ENCODE results near the gene ARL8B. TPM values are rescaled to one million over a fixed set of nuclear protein-coding genes. Genes with fewer than 3 reads are reported as not detected.

ARL8B gene
- total RNA-seq, 1 experiment from 2014 or later, result 29.0 TPM

DNA sequence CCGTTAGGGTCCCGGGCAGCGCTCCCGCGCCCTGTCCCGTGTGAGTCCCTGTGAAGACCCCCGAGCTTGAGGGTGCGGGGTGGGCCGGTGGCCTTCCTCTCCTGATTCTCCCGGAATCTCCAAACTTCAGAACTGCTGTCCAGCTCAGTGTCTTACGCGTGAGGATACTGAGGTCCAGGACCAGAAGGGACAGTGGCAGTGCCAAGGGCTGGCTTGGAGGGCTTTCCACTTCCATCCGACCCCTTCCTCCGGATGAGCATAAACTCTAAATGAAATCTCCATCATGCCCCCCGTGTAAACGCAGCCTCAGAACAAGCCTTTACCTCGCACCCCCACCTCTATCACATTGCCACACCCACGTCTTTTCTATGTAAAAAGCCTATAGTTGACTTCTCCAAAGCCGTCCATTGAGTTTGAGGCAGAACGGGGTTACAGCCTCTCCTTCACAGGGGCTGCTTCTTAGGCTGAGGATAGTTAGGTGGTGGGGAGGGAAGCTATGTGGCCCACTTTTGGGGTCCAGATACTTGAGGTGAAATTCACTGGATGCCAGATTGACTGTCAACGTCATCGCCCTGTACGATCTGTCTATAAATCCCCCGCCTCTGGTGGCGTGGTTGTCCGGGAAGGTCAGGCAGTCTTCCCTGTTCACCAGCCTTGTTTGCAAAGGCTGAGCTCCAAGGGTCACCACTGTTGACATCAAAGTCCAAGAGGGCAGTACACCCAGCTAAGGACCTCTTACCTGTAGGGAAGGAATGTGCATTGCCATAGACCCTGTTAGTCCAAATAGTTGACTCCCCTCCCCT is 66.5 kb downstream of the ARL8B start:
- H3K14ac ChIP-seq (ENCODE audit: insufficient read depth, low read length), result no peak overlapping the region
- peak overlapping the region; percentile 48 for H3K9ac ChIP-seq (ENCODE audit: extremely low read depth, insufficient read length, low read length)
- peaks cover 5 to 8% (median 6%) of the 10 kb centered on the region in 3 experiments; a peak in 6 of 7 replicates for H3K36me3 Mint-ChIP-seq (ENCODE audit: insufficient read depth in 1 of 3, low read depth in 3 of 3)
- H4K20me1 ChIP-seq (ENCODE audit: control insufficient read depth, insufficient read depth, insufficient read length), result no peaks in the 10 kb centered on the region
- H3K27ac ChIP-seq (ENCODE audit: insufficient read length, low read depth, low read length), result no peak overlapping the region
- no peak overlapping the region for H2AK5ac ChIP-seq (ENCODE audit: insufficient read length, low read length)
- H3K27me3 Mint-ChIP-seq (ENCODE audit: low read depth), result peaks cover 5% of the 10 kb centered on the region
- TF ChIP-seq, protein P1, sequence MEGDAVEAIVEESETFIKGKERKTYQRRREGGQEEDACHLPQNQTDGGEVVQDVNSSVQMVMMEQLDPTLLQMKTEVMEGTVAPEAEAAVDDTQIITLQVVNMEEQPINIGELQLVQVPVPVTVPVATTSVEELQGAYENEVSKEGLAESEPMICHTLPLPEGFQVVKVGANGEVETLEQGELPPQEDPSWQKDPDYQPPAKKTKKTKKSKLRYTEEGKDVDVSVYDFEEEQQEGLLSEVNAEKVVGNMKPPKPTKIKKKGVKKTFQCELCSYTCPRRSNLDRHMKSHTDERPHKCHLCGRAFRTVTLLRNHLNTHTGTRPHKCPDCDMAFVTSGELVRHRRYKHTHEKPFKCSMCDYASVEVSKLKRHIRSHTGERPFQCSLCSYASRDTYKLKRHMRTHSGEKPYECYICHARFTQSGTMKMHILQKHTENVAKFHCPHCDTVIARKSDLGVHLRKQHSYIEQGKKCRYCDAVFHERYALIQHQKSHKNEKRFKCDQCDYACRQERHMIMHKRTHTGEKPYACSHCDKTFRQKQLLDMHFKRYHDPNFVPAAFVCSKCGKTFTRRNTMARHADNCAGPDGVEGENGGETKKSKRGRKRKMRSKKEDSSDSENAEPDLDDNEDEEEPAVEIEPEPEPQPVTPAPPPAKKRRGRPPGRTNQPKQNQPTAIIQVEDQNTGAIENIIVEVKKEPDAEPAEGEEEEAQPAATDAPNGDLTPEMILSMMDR (conservative IDR thresholded peaks at IDR 0.05), result no peak
- peaks cover 12% of the 10 kb centered on the region; the same call in 1 of the 2 replicates for H3K79me2 ChIP-seq (ENCODE audit: insufficient read depth, low read length)
- peaks cover 10% of the 10 kb centered on the region for H3K23me2 ChIP-seq (ENCODE audit: insufficient read length, low read depth, low read length, poor library complexity, severe bottlenecking)
- H2BK5ac ChIP-seq (ENCODE audit: insufficient read length, low read length), result no peak overlapping the region
- H2BK12ac ChIP-seq (ENCODE audit: insufficient read length, low read depth, low read length), result no peak overlapping the region
- peak; percentile 37 for DNase-seq
- H2AFZ ChIP-seq (ENCODE audit: low read length), result no peak overlapping the region
- no peak overlapping the region for H2BK15ac ChIP-seq (ENCODE audit: low read depth, low read length)
- no peaks in the 10 kb centered on the region for H3K9me3 Mint-ChIP-seq
- H4K5ac ChIP-seq (ENCODE audit: insufficient read length, low read depth, low read length), result no peak overlapping the region
- no peaks in the 10 kb centered on the region for H3K27me3 ChIP-seq (ENCODE audit: insufficient read depth, low read length)
- H2BK20ac ChIP-seq (ENCODE audit: low read depth, low read length, poor library complexity, severe bottlenecking), result no peak overlapping the region
- no peaks in the 10 kb centered on the region for H3K79me1 ChIP-seq (ENCODE audit: insufficient read depth, low read depth, low read length, poor library complexity, severe bottlenecking)
- H3K4me1 Mint-ChIP-seq, result peaks cover 28 to 41% of the 10 kb centered on the region in 2 experiments
- H3K23ac ChIP-seq (ENCODE audit: insufficient read length, low read depth, low read length), result no peak overlapping the region
- H3K18ac ChIP-seq (ENCODE audit: insufficient read length, low read depth, low read length), result no peak overlapping the region
- H4K8ac ChIP-seq (replicated peaks; ENCODE audit: insufficient read length, low read depth, low read length), result no peak overlapping the region
- no CpG with 5 or more reads among the region's 26 CpGs for WGBS (ENCODE audit: extremely low coverage, insufficient read length, low lambda C conversion rate)
- no peak overlapping the region for H4K91ac ChIP-seq (ENCODE audit: insufficient read length, low read depth, low read length)
- H3K4me2 ChIP-seq (ENCODE audit: insufficient read depth, insufficient read length, low read length), result peak overlapping the region; percentile 76
- H3T11ph ChIP-seq (ENCODE audit: low read length), result no peak overlapping the region
- peak overlapping the region in 2 of 3 experiments; percentile 49 to 60; a peak in 6 of 7 replicates for H3K27ac Mint-ChIP-seq
- H3K4me1 ChIP-seq (ENCODE audit: insufficient read depth, low read length), result peaks cover 6% of the 10 kb centered on the region; the same call in 1 of the 2 replicates
- no peak overlapping the region for H3K56ac ChIP-seq (ENCODE audit: insufficient read length, low read depth, low read length)
- no peak overlapping the region for H3K4ac ChIP-seq (ENCODE audit: low read depth, low read length)
- peak overlapping the region; percentile 86 to 97 for H3K4me3 Mint-ChIP-seq
- no peaks in the 10 kb centered on the region for H3K9me3 ChIP-seq (ENCODE audit: control insufficient read depth, low read depth, low read length)
- no peak overlapping the region for H2BK120ac ChIP-seq (ENCODE audit: low read depth, low read length, poor library complexity, severe bottlenecking)
